ENCODE measurements around the gene UBB.

The UBB gene

DNA sequence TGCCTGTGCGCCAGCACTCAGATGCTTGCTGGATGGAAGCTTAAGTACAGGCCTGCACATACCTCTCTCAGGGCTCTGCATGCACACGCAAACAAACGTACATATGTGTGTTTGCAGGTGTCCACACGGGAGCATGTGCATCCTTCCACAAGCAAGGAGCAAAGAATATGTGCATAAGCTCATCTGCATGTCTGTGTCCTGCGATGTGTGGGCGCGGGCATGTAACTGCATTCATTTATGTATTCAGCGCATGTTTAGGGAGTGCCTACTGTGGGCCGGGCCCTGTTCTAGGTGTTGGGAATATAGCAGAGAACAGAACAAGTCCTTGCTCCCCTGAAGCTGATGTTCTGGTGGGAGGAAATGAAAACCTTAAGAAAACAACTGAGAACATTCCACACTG is 48.2 kb downstream of the UBB start:
- in situ Hi-C loops (cut with MboI; ENCODE audit: low sequenced_read_pairs, unreplicated experiment) = no loop called here
- no peak for DNase-seq (ENCODE audit: low spot score)
- TF ChIP-seq, protein P1, sequence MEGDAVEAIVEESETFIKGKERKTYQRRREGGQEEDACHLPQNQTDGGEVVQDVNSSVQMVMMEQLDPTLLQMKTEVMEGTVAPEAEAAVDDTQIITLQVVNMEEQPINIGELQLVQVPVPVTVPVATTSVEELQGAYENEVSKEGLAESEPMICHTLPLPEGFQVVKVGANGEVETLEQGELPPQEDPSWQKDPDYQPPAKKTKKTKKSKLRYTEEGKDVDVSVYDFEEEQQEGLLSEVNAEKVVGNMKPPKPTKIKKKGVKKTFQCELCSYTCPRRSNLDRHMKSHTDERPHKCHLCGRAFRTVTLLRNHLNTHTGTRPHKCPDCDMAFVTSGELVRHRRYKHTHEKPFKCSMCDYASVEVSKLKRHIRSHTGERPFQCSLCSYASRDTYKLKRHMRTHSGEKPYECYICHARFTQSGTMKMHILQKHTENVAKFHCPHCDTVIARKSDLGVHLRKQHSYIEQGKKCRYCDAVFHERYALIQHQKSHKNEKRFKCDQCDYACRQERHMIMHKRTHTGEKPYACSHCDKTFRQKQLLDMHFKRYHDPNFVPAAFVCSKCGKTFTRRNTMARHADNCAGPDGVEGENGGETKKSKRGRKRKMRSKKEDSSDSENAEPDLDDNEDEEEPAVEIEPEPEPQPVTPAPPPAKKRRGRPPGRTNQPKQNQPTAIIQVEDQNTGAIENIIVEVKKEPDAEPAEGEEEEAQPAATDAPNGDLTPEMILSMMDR (IDR thresholded peaks at IDR 0.05; ENCODE audit: borderline replicate concordance, control extremely low read depth, extremely low read depth, insufficient read depth, missing control alignments) = no peak

DNA sequence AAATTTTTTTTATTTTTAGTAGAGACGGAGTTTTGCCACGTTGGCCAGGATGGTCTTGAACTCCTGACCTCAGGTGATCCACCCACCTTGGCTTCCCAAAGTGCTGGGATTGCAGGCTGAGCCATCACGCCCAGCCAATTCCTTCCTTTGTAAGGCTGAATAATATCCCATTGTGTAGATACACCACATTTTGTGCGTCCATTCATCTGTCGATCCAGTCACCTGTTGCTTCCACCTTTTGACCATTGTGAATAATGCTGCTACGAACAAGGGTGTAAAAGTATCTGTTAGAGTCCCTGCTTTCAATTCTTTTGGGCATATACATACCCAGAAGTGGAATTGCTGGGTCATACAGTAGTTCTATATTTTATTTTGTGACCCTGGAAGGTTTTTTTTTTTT is 49.8 kb downstream of the UBB start:
- TF ChIP-seq, protein P1 (IDR thresholded peaks at IDR 0.05; ENCODE audit: borderline replicate concordance, control extremely low read depth, extremely low read depth, insufficient read depth, missing control alignments) = no peak
- DNase-seq (ENCODE audit: low spot score) = no peak
- in situ Hi-C loops (cut with MboI; ENCODE audit: low sequenced_read_pairs, unreplicated experiment) = no loop called here

DNA sequence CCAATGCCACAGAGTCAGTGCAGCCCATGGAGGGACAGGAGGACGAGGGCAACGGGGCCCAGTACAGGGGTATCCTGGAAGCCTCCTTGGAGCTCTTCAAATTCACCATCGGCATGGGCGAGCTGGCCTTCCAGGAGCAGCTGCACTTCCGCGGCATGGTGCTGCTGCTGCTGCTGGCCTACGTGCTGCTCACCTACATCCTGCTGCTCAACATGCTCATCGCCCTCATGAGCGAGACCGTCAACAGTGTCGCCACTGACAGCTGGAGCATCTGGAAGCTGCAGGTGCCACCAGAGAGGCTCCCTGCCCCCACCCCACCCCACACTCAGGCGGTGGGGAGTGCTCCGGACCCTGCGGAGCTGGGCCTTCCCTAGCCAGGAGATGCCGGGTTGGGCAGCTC is 51.1 kb downstream of the UBB start:
- DNase-seq (ENCODE audit: low spot score) = no peak
- TF ChIP-seq, protein P1 (IDR thresholded peaks at IDR 0.05; ENCODE audit: borderline replicate concordance, control extremely low read depth, extremely low read depth, insufficient read depth, missing control alignments) = no peak
- in situ Hi-C loops (cut with MboI; ENCODE audit: low sequenced_read_pairs, unreplicated experiment) = no loop called here

Measured in GM13976 (cell line).